CD4-positive, alpha-beta T cell treated with Interleukin-1 beta for 1 hour (primary cell): ENCODE data around the gene ZNF611.
"Not testable (repeated sequence)": the region's sequence is repeated elsewhere in the genome, so short reads cannot be mapped to it uniquely, and the experiment has no call there.

Experiments
- DNase-seq, 2 donors: peaks; one replicate each; pipeline ENCODE4 v3.0.0-alpha.2; 2020 to 2022

ZNF611 gene

GRCh38 chr19:52675239-52675638 is 59.6 kb downstream of the ZNF611 start:
- not testable (repeated sequence) for DNase-seq

- no peak for DNase-seq
Observed at GRCh38 chr19:52673014-52673413, 61.8 kb downstream of the ZNF611 start.

- no peak for DNase-seq
Observed at GRCh38 chr19:52670046-52670445, 64.8 kb downstream of the ZNF611 start.

GRCh38 chr19:52669586-52669985 is 65.3 kb downstream of the ZNF611 start:
- DNase-seq: no peak

- DNase-seq: no peak
Observed at GRCh38 chr19:52667972-52668371, 66.9 kb downstream of the ZNF611 start.

- DNase-seq: no peak
Observed at GRCh38 chr19:52666506-52666905, 68.3 kb downstream of the ZNF611 start.

- DNase-seq: no peak
Observed at GRCh38 chr19:52665529-52665928, 69.3 kb downstream of the ZNF611 start.

GRCh38 chr19:52665027-52665426 is 69.8 kb downstream of the ZNF611 start:
- DNase-seq: no peak

GRCh38 chr19:52664461-52664860 is 70.4 kb downstream of the ZNF611 start:
- no peak for DNase-seq

- no peak for DNase-seq
Observed at GRCh38 chr19:52662631-52663030, 72.2 kb downstream of the ZNF611 start.

- DNase-seq: no peak
Observed at GRCh38 chr19:52660981-52661380, 73.9 kb downstream of the ZNF611 start.

GRCh38 chr19:52659013-52659412 is 75.8 kb downstream of the ZNF611 start:
- no peak for DNase-seq

- DNase-seq: no peak
Observed at GRCh38 chr19:52658595-52658994, 76.2 kb downstream of the ZNF611 start.

- DNase-seq: no peak
Observed at GRCh38 chr19:52653161-52653560, 81.7 kb downstream of the ZNF611 start.
